NCI-H2107 (cell line): ENCODE measurements around the gene KRT79.
"Not testable (repeated sequence)": the region's sequence is repeated elsewhere in the genome, so short reads cannot be mapped to it uniquely, and the experiment has no call there.

Experiments
- DNase-seq: peaks from one replicate; lab custom pipeline; 2025; lab: John Stamatoyannopoulos, UW

Gene KRT79

DNA sequence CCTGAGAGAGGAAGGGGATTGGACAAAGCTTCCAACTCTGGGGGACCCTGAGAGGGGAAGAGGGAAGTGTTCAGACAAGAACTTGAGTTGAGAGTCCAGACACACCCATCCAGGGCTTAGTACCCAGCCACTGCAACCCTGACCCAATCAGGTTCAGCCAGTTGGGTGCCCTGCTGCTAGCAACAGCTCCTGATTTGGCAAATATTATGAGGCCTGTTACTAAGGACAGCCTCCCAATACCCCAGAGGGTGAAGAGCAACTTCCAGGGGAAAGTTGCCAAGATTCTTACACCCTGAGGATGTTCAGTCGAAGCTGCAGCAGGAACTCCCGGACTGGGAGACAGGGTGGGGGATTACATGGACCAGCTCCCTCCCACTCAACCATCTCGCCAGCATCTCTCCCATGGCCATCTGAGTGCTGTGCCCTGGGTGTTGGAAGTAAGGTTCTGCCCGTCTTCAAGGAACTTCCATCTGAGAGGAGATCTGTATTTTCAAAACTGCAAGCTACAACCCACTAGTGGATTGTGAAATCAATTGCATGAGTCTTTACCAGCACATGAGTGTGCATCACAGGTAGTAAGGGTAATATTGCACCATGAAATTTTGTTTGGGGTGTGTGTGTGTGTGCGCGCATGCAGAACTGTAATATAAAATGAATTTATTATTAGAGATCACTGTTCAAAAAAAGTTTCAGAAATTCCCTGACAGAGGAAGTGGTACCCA is 26.2 kb upstream of the KRT79 start:
- no peak for DNase-seq

DNA sequence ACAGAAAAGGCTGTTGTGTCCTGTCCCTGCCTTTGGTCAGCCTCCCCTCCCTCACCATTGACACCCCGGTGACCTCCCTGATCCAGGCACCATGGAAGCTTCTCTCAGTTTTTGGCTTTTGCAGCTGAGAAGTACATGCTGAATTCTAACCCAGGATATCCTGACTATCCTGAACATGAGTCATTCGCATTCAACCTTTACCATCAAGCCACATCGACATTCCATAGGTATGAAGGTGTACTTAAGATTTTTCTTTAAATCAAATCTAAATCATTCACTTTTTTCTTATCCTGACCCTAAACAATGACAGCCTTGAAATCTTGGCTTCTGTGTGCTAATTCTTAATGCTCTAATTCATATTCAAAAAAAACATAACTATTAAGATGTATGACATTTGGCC is 23.4 kb upstream of the KRT79 start:
- no peak for DNase-seq

DNA sequence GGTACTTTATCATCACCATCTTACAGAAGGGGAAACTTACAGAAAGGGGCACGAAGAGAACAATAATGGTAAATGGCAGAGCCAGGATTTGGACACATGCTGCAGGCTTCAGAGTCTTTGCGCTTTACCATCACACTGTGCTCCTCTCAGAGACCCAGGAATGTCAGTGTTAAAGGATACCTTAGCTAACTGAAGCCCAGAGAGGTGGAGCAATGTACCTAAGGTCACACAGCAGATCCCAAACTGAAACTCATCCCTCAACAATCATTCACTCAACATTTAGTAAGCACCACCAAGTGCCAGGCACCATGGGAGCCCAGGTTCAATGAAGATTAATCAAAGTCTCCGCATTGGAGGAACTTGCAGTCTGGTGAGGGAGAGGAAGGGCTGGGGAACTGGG is 22.7 kb upstream of the KRT79 start:
- DNase-seq: no peak

DNA sequence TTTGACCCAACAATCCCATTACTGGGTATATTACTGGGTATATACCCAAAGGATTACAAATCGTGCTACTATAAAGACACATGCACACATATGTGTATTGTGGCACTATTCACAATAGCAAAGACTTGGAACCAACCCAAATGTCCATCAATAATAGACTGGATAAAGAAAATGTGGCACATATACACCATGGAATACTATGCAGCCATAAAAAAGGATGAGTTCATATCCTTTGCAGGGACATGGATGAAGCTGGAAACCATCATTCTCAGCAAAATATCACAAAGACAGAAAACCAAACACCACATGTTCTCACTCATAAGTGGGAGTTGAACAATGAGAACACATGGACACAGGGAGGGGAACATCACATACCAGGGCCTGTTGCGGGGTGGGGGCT is 22.0 kb upstream of the KRT79 start:
- DNase-seq: not testable (repeated sequence)

DNA sequence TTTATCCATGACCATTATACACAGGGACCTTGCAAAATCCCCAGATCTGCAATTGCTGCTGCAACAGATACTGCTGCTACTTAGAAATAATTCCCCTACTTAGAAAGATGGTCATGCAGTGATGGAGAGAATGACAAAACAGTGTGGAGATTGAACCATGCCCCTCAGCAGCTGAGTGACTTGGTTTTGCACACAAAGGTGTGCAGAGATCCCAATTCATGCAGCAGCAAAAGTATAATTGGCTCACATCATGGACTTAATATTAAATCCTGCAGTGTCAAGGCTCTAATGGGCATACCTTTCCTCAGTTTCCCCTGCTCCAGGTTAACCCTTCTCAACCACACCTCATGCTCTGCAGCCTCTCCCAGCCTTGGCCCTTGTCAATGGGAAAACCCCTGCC is 17.7 kb upstream of the KRT79 start:
- no peak for DNase-seq

DNA sequence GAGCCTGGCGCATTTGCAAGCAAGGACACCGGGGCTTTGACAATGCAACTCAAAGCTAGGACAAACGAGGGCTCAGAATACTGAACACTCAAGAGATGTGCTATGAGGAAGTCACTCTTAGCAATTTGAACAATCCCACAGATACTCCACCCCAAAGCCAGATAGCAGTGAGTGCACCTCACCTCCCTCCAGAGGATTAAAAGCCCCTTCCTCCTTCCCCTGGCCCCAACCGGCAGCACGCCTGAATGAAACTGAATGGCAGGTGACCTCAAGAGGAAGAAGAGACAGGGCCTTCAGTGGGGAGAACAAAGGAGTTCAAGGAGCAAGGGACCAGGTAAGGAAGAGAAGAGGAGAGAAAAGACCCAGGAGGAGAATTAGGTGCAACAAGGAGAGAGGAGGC is 16.6 kb upstream of the KRT79 start:
- no peak for DNase-seq

DNA sequence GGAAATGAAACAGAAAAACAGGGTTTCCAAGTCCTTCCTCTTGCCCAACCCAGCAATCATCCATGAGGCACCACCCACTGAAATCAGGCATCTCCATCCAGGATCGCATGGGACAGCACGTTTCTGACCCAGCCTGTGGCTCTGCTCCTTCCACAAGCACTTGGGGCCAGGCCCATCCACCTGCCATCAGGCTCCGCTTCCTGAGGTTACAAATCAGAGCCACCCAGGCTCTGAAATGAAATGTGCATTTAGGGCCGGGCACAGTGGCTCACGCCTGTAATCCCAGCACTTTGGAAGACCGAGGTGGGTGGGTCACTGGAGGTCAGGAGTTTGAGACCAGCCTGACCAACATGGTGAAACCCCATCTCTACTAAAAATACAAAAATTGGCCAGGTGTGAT is 15.4 kb upstream of the KRT79 start:
- DNase-seq: no peak

DNA sequence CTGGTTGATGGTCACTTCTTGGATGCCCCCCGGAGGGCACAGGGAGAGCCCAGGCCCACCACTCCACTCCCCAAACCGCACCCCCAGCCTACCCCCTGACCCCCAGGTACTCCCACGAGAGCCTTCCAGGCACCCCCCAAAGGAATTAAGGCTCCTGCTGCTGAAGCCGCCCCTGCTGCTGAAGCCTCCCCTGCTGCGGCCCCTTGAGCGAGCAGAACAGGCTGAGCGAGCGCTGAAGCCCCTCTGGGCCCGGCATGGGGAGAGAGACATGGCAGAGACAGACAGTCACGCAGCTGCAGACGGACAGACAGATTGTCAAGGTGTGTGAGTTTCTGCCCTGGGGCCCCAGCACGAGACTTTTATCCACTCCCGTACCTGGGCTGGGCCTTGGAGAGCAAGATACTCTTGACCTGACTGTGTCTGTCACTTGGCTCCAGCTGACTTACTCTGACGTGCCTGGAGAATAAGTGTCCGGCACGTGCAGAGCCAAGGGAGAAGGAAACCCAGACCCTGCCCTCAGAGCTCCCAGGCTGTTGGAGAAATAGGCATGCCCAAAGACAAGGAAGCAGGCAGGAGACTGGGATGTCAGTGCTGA is 14.6 kb upstream of the KRT79 start, which contains the start of gene KRT78:
Gene KRT78 (minus strand): TSS at position 334 of the 595 bp plus-strand sequence. CDS start 64 bp downstream, at position 270.
- DNase-seq: no peak

DNA sequence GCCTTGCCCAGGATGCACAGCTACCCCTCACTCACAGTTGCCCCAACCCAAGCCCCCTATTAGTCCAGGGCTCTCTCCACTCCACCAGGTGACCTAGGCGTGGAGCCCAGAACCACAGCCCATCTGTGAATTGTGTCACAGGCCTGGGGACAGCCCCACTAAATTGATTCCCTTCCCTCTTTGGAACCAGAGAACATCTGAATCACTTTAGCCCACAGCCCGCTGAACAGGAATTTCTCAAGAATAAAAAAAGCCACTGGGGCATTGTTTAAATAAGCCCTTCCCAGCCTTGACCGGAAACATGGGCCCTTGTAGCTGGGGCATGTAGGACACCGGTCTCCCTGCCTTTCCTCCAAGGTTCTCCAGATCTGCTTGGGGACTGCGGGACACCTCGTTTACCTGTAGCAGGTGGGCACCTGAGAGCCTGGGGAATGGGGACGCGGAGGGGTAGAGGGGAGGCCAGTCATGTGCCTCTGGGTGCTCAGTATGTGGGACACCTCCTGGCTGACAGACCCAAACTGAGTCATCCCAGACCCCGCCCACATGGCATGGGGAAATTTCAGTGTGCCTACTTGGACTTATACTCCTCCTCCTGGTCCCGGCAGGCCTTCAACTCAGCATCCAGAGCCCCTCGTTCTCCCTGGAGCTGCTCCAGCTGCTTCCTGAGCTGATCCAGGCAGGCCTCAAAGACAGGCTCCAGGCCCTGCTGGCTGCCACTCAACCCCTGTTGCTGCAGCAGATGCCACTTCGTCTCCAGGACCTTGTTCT is 13.4 kb upstream of the KRT79 start:
- no peak for DNase-seq

DNA sequence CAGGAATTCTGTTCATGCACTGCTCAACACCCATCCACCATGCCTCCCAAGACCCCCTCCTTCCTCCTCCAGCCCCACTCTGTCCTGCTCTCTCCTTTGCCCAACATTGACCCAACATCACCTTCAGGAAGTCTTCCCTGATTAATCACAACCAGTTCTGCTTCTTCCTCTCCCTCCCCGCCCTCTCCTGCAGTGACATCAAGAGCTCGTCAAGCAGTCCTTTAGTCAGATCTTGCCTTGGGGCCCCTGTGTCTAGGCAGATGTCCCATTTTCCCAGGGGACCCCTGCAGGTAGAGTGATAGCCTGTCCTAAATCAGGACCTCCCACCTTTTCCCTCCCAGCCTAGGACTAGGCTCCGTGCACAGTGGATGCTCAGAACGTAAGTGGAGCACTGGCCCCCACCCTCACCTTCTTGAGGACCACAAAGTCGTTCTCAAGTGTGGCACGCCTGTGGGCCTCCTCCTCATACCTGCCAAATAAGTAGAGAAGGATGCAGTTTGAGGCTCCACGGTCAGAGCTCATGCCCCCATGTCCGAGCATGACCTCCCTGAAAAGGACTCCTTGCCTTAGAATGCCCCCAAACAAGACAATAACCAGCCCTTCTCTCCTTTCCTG is 12.4 kb upstream of the KRT79 start:
- DNase-seq: no peak

DNA sequence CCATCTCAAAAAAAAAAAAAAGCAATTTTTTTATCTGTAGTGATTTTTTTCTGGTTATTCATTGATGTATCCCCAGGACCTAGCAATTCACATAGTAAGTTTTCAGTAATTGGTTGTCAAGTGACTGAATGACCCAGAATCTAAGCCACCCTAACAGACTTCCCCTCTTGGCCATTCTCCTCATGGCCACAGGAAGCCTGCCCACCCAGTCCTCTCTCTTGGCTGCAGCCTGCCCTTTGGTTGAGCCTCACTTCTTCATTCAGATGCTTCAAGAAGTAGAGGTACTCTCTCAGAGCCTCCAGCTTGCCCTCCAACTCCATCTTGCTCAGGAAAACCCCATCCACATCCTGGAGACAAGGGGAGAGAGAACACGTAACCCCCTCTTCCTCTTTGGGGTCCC is 11.8 kb upstream of the KRT79 start:
- DNase-seq: no peak

DNA sequence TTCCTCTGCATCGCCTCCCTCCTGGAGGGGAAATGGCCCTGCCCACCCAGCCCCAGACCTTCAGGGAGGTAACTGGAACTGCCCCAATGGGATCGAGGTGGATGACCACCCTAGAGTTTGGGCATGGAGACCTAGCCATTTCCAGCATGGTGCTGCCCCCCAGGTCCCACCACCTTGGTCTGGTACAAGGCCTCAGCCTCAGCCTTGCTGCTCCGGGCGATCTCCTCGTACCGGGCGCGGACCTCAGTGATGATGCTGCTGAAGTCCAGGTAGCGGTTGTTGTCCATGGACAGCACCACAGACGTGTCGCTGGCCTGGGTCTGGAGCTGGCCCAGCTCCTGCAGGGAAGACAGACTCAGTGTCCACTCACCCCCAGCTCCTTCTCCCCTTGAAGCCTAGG is 10.3 kb upstream of the KRT79 start:
- DNase-seq: no peak

DNA sequence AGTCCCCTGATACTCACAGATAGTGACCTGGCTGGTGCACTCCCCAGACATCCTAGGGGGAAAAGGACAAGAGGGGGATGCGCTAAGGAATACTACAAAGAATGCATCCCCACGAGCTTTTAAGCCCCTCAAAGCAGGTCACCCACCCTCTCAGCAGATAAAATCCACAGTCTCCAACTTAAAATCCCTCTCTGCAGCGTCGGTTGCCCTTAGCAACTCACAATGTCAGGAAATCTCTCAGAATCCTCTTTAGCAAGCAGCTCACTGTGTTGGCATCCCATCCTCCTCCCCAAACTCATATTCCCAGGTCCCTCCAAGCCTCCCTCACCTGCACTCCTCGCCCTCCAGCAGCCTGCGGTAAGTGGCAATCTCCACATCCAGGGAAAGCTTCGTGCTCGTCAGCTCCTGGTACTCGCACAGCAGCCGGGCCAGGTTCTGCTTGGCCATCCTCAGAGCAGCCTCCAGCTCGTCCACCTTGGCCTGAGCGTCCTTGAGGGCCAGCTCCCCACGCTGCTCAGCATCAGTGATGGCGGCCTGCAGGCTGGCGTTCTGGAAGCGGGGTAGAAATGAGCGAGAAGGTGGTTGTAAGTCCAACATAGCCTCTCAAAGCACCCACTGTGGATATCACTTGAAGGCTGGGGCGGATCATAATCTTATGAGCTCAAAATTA is 5.5 kb upstream of the KRT79 start:
- DNase-seq: no peak

DNA sequence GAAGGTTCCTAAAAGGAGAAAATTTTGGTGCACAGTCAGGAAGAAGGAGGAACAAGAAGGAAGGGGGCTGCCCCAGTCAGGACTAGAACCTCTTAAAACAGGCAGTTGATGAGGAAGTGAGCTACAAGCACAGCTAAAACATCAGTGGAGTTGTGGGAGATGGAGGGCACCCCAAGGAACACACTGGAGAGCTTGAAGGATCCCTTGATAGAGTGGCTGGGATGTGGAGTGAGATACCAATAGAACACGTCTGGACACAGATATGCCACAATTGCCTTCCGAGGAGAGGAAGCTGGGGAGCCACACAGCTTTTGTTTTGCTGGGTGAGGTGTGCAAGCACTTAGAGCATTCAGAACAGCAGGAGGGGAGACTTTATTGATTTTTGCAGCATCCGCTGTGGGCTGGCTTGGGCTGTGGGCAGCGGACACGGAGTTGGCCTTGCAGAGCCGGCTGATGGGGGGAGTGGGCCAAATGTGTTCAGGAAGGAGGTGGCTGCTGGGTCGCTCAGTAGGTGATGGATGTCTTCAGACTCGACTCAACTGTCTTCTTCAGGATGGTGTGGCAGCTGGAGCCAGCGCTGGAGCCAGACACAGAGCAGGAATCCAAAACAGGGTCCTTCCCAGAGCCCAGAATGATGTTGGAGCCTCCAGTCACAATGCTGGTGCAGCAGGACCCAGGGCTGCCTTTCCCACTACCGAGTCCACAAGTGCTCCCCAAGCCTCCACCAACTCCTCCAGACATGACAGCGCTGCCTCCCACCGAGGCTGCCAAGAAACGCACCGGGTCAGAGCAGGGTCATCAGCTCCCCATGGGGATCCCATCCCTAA is 4.7 kb upstream of the KRT79 start:
- peak; percentile 38 for DNase-seq

DNA sequence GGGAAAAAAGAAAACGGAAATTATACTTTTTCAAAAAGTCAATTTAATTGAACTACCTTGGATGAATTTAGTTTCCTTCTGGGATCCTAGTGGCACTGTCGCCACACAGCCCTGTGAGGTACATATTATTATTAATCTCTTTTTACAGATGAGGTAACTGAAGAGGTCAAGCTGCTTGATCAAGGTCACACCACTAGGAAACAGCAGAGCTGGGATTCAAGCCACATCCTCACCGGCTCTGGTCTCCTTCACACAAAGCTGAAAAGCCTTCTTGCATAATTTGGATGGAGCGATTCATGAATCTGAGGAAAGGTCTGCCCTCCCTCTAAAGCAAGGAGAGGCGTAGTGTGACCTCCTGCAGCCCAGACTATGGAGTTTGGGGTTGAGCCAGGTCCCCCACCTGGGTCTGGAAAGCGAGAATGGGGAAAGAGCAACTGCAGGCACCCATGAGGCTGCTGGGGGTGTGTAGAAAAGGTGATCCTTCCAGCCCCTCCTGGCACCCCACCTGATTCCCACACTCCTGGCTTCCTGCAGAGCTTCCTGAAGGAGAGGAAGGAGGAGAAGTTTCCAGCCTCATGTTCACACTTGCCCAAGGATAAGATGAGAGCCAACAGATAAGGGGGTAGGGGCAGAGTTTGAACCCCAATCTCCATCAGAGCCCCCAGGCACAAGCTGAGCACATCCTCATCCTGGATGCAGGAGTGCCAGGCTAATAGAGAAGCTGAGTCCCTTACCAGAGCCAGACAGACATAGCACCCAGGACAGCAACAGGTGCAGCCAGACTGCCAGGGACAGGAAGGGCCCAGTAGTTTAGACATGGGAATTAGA is 3.9 kb upstream of the KRT79 start:
- no peak for DNase-seq

DNA sequence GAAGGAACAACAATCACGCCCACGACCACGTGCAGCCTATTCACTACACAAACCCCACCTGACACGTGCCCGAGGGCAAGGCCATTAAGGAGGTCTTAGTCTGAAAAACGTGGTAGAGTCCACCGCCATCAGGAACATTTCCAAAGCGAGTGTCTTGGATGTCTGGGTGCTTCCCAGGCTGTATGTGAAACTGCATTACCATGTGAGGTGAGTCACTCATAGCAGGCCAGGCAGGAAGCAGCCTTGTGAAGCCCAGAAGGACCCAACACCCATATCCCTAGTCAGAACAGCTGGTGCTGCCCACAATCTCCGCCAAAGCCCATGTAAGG is 3.3 kb upstream of the KRT79 start:
- no peak for DNase-seq

DNA sequence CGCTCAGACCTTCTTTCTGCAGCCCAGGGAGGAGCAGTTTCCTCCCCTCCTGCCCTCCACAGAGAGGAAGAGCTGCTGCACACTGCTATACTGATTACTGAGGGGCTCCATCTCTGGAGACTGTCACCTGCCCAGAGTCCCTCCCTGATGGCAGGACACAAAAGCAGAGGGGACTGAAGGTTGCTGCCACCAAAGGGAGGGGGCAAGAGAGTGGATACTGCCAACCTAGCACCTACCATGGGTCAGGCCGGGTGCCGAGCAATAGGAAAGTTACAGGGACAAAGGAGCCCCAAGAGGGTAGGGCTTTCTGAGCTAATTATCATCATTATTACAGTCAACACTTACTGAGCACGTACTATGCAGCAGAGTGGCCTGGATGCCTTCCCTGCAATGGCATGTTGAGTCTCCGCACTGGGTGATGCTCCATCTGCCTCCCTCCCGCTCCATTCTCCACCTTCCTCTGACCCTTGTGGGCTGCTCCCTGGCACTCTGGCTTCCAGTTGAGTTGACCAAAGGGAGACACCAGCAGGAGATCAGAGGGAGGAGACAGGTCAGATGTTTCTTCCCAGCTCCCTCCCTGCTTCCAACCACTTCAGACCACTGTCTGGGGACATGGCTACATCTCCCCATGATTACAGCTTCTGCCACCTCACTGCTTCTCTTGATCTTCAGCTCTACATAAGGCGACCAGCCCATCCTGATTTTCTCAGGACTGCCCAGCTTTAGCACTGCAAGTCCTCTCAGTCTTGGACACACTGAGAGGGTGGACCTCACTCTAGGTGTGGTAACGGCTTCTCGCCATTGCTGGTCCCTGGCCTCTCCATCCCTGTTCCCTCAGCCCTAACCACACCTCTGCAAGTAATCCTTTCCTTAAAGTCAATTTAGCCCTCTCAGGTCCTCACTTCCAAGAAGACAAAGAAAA is 2.6 kb upstream of the KRT79 start:
- no peak for DNase-seq

DNA sequence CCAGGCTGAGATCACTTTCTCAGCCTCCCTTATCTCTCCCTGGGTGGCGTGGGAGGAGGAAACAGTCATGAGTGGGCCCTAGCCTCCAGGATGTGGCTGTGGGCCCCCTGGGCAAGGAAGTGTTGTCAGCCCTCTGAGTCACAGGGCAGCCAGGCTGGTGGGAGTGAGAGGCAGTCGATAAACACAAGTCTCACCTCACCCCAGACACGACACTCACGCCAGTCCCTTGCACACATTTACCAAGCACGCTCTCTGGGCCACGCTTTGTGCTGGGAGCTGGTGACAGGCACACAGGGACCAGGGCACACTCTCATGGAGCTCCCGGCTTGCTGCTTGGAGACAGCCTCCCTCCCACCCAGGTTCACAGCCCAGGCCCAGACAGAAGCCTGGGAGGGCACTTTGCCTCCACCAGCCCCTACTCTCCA is 1.9 kb upstream of the KRT79 start:
- DNase-seq: no peak

DNA sequence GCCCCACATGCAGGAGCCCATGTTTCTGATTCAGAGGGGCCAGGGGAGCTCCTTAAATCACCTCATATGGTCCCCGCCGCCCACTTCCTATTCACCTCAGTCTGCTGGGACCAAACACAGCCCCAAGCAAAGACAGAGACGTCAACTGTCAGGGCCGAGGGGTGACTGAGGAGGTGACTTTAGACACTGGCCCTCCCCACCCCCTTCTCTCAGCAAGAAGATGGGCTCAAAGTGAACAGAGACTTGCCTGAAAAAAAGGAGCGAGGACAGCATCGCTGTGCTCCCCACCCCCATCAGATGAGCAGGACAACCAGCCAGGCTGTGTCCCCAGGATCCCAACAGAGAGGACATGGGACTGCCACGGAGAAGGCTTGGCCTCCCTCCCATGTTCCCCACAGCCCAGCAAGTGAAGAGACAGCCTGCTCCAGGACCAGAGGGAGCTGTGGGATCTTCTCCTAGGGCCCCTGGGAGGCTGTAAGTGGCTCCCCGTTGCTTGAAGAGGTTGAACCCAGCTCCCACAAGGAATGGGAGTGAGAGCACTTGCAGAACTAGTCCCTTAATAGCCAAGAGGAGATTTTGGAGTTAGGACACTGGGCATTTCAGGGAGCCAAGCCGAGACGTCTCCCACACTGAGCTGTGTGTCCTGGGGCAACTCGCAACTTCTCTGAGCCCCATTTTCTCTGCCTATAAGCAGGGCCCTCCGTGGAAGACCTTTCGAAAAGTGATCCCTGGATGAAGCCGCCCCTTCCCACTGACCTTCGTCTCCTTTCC is 1.3 kb upstream of the KRT79 start:
- no peak for DNase-seq
